B cell (primary cell): ENCODE results near the gene PLP1.

ENCODE experiments used
- CTCF ChIP-seq: fragments of 200-600 bp; IDR thresholded peaks from one replicate; pipeline ENCODE4 v1.8.0; 2022; ENCODE audit warnings: antibody characterized with exemption, mild to moderate bottlenecking
- EZH2 ChIP-seq: IDR thresholded peaks from 2 replicates; pipeline ENCODE4 v1.6.1; 2012; ENCODE audit warnings: borderline replicate concordance, low read depth, mild to moderate bottlenecking, moderate library complexity, low read length; ENCODE audit not compliant: insufficient read depth, poor library complexity, severe bottlenecking

- TF ChIP-seq CTCF (no peak), EZH2 (no peak)
These were observed 16.9 kb downstream of the PLP1 start for GRCh38 chrX:103793545-103793940.
